ENCODE data around the gene BTBD6.

Gene BTBD6

DNA sequence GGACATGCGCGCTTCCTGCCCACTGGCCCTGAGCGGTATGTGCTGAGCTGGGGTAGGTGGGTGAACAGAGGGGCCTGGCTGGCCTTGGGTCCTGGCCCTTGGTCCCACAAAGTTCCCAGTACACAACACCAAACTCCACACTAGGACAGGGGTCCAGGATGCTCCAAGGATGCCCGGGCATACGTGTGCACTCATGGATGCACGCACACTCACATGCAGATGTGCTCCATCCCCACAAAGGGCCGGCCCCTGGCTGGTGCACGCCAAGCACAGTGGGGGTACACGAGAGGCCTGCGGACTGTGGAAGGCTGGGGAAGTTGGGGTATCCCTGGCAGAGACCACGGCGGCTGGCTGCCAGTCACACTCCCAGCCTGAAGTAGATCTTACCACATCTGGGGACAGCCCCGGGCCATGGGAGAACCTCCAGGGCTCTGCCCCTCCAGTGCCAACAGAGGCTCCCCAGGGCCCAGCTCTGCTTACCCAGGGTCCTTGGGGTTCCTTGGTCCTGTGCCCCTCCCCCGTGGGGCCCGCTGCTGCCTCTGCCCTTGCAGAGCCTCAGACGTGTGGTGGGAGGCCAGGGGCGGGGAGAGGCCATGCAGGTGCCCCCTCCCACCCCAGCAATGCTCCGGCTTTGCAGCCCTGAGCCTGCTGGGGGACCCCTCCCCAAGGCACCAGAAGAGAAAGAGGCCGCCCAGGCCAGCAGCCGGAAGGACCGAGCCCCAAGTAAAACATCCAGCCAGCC is 43.2 kb upstream of the BTBD6 start:
- Histone ChIP-seq H3K27me3 (ENCODE audit: insufficient read depth, low read length) (no peaks in the 10 kb centered on the region; the same call in 1 of the 2 replicates), H3K4me3 (ENCODE audit: low read length) (no peak overlapping the region), H3K36me3 (ENCODE audit: insufficient read depth, low read length) (0 out of 2 replicates have a peak, but pooled peaks cover 2% of the 10 kb centered on the region), H3K27ac (ENCODE audit: low read depth, low read length) (no peak overlapping the region), H3K9ac (ENCODE audit: low read depth, low read length) (no peak overlapping the region), H3K9me3 (ENCODE audit: insufficient read depth, low read depth, low read length) (no peaks in the 10 kb centered on the region), H3K4me1 (ENCODE audit: insufficient read depth, low read length) (no peaks in the 10 kb centered on the region)
- WGBS: 86% methylated on average over 21 of the region's 21 CpGs

- Histone ChIP-seq H3K27ac (ENCODE audit: low read depth, low read length) (no peak overlapping the region), H3K4me3 (ENCODE audit: low read length) (no peak overlapping the region), H3K4me1 (ENCODE audit: insufficient read depth, low read length) (no peaks in the 10 kb centered on the region), H3K9ac (ENCODE audit: low read depth, low read length) (no peak overlapping the region), H3K9me3 (ENCODE audit: insufficient read depth, low read depth, low read length) (no peaks in the 10 kb centered on the region), H3K36me3 (ENCODE audit: insufficient read depth, low read length) (0 out of 2 replicates have a peak, but pooled peaks cover 7% of the 10 kb centered on the region), H3K27me3 (ENCODE audit: insufficient read depth, low read length) (no peaks in the 10 kb centered on the region; the same call in 1 of the 2 replicates)
- WGBS: 81% methylated on average over 12 of the region's 12 CpGs
Measured at GRCh38 chr14:105205673-105206208, 42.6 kb upstream of the BTBD6 start.

DNA sequence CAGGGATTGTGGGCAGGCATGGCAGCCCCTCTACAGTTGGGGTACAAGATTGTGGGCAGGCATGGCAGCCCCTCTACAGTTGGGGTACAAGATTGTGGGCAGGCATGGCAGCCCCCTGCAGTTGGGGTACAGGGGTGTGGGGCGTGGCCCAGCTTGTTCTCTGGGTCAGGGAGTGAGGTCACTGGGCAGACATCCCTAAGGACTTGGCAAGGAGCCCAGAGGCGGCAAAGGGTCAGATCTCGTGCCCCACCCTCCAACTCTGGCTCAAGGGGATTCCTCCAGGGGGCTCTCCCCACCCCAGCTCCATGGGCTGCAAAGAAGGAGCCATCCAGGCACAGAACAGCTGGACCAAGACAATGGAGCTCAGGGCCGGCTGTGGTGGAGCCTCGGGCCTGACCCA is 41.5 kb upstream of the BTBD6 start:
- H3K4me1 ChIP-seq (ENCODE audit: insufficient read depth, low read length): no peaks in the 10 kb centered on the region
- H3K9me3 ChIP-seq (ENCODE audit: insufficient read depth, low read depth, low read length): no peaks in the 10 kb centered on the region
- 86% methylated on average over 5 of the region's 5 CpGs for WGBS
- H3K9ac ChIP-seq (ENCODE audit: low read depth, low read length): no peak overlapping the region
- H3K27ac ChIP-seq (ENCODE audit: low read depth, low read length): no peak overlapping the region
- 0 out of 2 replicates have a peak, but pooled peaks cover 8% of the 10 kb centered on the region for H3K36me3 ChIP-seq (ENCODE audit: insufficient read depth, low read length)
- no peaks in the 10 kb centered on the region; the same call in 1 of the 2 replicates for H3K27me3 ChIP-seq (ENCODE audit: insufficient read depth, low read length)
- no peak overlapping the region for H3K4me3 ChIP-seq (ENCODE audit: low read length)

DNA sequence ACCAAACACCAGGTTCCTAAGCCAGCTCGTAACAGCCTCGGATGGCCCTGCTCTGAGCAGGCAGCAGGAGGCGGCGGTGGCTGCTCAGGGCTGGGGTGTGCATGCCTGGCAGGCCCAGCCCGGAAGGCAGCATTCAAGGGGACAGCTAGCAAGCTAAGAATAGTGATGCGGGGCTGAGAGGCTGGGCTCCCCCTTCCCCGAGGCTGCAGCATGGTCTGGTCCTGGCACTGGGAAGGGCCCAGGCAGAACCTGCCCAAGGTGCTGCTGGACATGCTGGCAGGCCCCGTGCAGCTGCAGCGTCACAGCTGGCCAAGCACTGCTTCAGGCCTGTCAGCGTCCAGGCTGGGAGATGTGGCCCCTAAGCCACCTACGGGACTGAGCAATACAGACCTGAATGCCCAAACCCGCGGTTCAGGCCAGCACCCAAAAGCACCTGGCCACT is 40.9 kb upstream of the BTBD6 start:
- no peaks in the 10 kb centered on the region for H3K9me3 ChIP-seq (ENCODE audit: insufficient read depth, low read depth, low read length)
- H3K4me1 ChIP-seq (ENCODE audit: insufficient read depth, low read length): no peaks in the 10 kb centered on the region
- no peak overlapping the region for H3K9ac ChIP-seq (ENCODE audit: low read depth, low read length)
- 87% methylated on average over 13 of the region's 13 CpGs for WGBS
- 0 out of 2 replicates have a peak, but pooled peaks cover 8% of the 10 kb centered on the region for H3K36me3 ChIP-seq (ENCODE audit: insufficient read depth, low read length)
- no peak overlapping the region for H3K4me3 ChIP-seq (ENCODE audit: low read length)
- H3K27ac ChIP-seq (ENCODE audit: low read depth, low read length): no peak overlapping the region
- H3K27me3 ChIP-seq (ENCODE audit: insufficient read depth, low read length): no peaks in the 10 kb centered on the region; the same call in 1 of the 2 replicates

DNA sequence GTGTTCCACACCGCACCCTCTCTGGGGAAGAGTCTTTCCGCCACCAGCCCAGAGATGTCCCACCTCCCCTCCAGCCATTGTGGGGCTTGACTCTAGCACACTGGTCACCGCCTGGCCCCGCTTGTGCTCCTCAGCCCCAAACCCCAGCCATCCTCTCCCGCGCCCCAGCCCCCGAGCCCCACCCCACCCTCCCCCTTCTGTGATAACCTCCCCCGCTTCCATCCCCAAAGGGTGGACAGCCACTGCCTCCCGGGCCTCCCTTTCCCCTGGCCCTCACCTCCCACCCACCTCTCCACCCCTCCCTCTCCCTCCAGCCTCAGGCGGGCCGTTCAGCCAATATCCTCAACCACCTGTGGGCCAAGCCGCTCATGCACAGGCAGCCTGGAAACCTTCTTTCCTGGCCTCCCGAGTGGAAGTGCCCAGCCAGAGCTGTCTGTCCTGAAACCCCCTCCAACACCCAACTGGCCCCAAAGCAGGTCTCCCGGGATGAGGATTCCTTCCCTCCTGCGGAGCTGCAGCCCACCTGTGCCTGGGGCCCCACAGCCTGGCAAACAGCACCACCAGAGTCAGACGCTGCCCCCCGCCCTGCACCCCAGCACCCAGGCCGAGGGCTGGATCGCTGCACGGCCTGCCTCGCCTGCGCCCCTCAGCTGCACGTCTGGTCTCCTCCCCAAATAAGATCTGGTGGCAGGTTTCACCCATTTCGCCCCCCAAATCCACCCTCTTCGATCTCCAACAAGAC is 40.2 kb upstream of the BTBD6 start:
- H3K4me1 ChIP-seq (ENCODE audit: insufficient read depth, low read length): no peaks in the 10 kb centered on the region
- H3K27ac ChIP-seq (ENCODE audit: low read depth, low read length): no peak overlapping the region
- H3K9ac ChIP-seq (ENCODE audit: low read depth, low read length): no peak overlapping the region
- H3K36me3 ChIP-seq (ENCODE audit: insufficient read depth, low read length): 0 out of 2 replicates have a peak, but pooled peaks cover 8% of the 10 kb centered on the region
- no peaks in the 10 kb centered on the region; the same call in 1 of the 2 replicates for H3K27me3 ChIP-seq (ENCODE audit: insufficient read depth, low read length)
- no peaks in the 10 kb centered on the region for H3K9me3 ChIP-seq (ENCODE audit: insufficient read depth, low read depth, low read length)
- H3K4me3 ChIP-seq (ENCODE audit: low read length): no peak overlapping the region
- WGBS: 91% methylated on average over 24 of the region's 25 CpGs

DNA sequence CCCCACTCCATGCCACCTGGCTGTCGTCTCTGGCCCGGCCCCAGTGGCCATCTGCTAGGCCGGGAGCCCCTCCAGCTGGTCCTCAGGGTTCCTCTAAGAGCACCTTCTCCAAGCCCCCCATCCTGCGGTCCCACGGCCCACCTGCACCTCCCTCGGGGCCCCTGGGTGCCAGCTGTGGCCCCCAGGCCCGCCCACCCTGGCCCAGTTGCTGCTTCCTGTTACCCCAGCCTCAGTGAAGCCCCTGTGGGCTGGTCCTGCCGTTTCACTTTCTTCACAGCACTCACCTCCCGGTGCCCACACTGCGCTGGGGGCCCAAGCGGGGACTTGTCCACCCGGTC is 39.6 kb upstream of the BTBD6 start:
- no peak overlapping the region for H3K9ac ChIP-seq (ENCODE audit: low read depth, low read length)
- H3K4me1 ChIP-seq (ENCODE audit: insufficient read depth, low read length): no peaks in the 10 kb centered on the region
- no peak overlapping the region for H3K27ac ChIP-seq (ENCODE audit: low read depth, low read length)
- no peaks in the 10 kb centered on the region for H3K9me3 ChIP-seq (ENCODE audit: insufficient read depth, low read depth, low read length)
- H3K4me3 ChIP-seq (ENCODE audit: low read length): no peak overlapping the region
- 0 out of 2 replicates have a peak, but pooled peaks cover 8% of the 10 kb centered on the region for H3K36me3 ChIP-seq (ENCODE audit: insufficient read depth, low read length)
- no peaks in the 10 kb centered on the region; the same call in 1 of the 2 replicates for H3K27me3 ChIP-seq (ENCODE audit: insufficient read depth, low read length)
- 94% methylated on average over 12 of the region's 12 CpGs for WGBS

DNA sequence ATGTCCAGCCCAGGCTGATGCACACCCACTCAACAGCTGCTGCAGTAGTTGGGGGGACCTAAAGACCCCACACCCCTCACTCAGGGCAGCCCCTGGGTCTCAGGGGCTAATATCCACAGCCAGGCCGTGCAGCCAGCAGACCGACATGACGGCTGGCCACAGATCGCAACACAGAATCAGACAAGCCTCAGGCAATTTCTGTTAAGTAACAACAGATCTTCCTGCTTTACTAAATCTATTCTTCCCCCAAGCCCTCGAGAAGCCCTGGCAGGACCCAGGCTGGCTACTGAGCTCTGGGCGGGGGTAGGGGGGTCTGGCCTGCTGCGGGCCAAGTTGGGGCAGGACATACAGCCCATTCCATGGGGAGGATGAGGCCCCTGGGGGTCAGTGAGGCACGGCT is 39.2 kb upstream of the BTBD6 start:
- Histone ChIP-seq H3K4me3 (ENCODE audit: low read length) (no peak overlapping the region), H3K9ac (ENCODE audit: low read depth, low read length) (no peak overlapping the region), H3K27ac (ENCODE audit: low read depth, low read length) (no peak overlapping the region), H3K27me3 (ENCODE audit: insufficient read depth, low read length) (no peaks in the 10 kb centered on the region), H3K9me3 (ENCODE audit: insufficient read depth, low read depth, low read length) (no peaks in the 10 kb centered on the region), H3K36me3 (ENCODE audit: insufficient read depth, low read length) (0 out of 2 replicates have a peak, but pooled peaks cover 8% of the 10 kb centered on the region), H3K4me1 (ENCODE audit: insufficient read depth, low read length) (no peaks in the 10 kb centered on the region)
- 94% methylated on average over 8 of the region's 8 CpGs for WGBS

DNA sequence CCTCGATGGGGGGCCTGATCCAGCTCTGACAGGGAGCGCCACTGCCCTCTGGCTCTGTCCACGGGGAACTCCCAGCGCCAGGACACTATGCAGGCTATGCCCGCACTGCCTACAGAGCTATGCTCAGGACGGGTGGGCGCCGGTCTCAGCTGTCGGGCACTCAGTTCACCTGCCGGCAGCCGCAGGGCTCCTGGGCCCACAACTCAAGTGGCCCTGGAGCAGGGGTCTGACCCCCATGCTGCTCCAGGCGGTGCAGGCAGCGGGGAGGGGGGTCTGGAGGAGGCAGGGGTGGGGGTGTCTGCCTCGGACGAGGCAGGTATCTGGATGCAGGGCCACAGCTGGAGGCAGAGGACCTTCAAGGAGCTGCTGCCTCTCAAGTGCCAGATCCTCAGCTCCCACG is 38.7 kb upstream of the BTBD6 start:
- Histone ChIP-seq H3K9ac (ENCODE audit: low read depth, low read length) (no peak overlapping the region), H3K4me1 (ENCODE audit: insufficient read depth, low read length) (no peaks in the 10 kb centered on the region), H3K27me3 (ENCODE audit: insufficient read depth, low read length) (no peaks in the 10 kb centered on the region), H3K9me3 (ENCODE audit: insufficient read depth, low read depth, low read length) (no peaks in the 10 kb centered on the region), H3K36me3 (ENCODE audit: insufficient read depth, low read length) (0 out of 2 replicates have a peak, but pooled peaks cover 8% of the 10 kb centered on the region), H3K27ac (ENCODE audit: low read depth, low read length) (no peak overlapping the region), H3K4me3 (ENCODE audit: low read length) (no peak overlapping the region)
- WGBS: 95% methylated on average over 16 of the region's 16 CpGs

DNA sequence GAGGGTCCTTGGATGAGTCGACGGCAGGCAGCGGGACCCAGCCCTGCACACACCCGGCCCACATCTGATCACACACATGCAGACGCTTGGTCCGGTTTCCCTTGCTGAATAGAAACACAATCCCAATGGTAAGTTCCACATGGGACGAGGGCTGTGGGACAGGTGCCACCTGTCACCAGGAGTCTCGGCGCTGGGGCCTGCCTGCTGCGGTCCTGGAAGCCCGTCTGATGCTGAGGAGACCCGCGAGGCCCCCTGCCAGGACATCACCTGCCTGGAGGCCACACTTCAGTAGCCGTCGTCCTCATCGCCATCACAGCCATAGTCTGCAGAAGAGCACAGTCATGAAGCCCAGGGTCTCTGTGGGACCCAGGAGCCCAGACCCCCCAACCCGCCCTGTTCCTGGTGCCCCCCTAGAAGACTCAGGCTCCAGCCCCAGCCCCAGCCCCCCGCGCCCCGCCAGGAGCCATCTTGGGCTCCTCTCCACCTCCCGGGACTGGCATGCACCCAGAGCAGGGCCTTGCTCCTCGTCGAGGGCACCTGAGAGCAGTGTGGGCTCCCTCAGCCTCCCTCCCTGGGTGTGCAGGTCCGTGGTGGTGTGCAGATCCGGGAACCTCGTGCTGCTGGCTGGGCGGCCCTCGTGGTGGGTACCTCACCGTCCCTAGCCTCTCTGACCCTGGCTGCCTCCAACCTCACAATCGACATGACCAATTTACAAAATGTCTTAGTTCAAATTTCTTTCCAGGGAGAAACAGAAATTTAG is 37.9 kb upstream of the BTBD6 start:
- Histone ChIP-seq H3K36me3 (ENCODE audit: insufficient read depth, low read length) (0 out of 2 replicates have a peak, but pooled peaks cover 8% of the 10 kb centered on the region), H3K4me1 (ENCODE audit: insufficient read depth, low read length) (no peaks in the 10 kb centered on the region), H3K9ac (ENCODE audit: low read depth, low read length) (no peak overlapping the region), H3K27ac (ENCODE audit: low read depth, low read length) (no peak overlapping the region), H3K9me3 (ENCODE audit: insufficient read depth, low read depth, low read length) (no peaks in the 10 kb centered on the region), H3K4me3 (ENCODE audit: low read length) (no peak overlapping the region), H3K27me3 (ENCODE audit: insufficient read depth, low read length) (no peaks in the 10 kb centered on the region)
- WGBS: 94% methylated on average over 30 of the region's 30 CpGs

- no peak overlapping the region for H3K27ac ChIP-seq (ENCODE audit: low read depth, low read length)
- no peaks in the 10 kb centered on the region for H3K27me3 ChIP-seq (ENCODE audit: insufficient read depth, low read length)
- no peak overlapping the region for H3K9ac ChIP-seq (ENCODE audit: low read depth, low read length)
- H3K36me3 ChIP-seq (ENCODE audit: insufficient read depth, low read length): peaks cover 11% of the 10 kb centered on the region; the same call in 1 of the 2 replicates
- no peak overlapping the region for H3K4me3 ChIP-seq (ENCODE audit: low read length)
- WGBS: 93% methylated on average over 23 of the region's 23 CpGs
- H3K4me1 ChIP-seq (ENCODE audit: insufficient read depth, low read length): no peaks in the 10 kb centered on the region
- H3K9me3 ChIP-seq (ENCODE audit: insufficient read depth, low read depth, low read length): no peaks in the 10 kb centered on the region
Measured at GRCh38 chr14:105211086-105211757, 37.1 kb upstream of the BTBD6 start.
